Cardiac muscle cell (in vitro differentiated cells and primary cell): Measurements from ENCODE around the gene HHATL. TPM values are rescaled to one million over a fixed set of nuclear protein-coding genes. Genes with fewer than 3 reads are reported as not detected.

ENCODE experiments used
- DNase-seq, 2 donors: peaks; one replicate each; pipeline versions ENCODE4 v3.0.0 to v3.0.0-alpha.2; 2010 to 2017; ENCODE audit warnings: low read depth in 1 of 2, low spot score in 1 of 2
- H3K27ac ChIP-seq: fragments of 200-600 bp; sonication (generic); 2 replicates; pipeline ENCODE4 v1.5.1; 2016
- H3K27me3 ChIP-seq: fragments of 200-600 bp; sonication (generic); 2 replicates; pipeline ENCODE4 v1.6.0; 2016; ENCODE audit warnings: control low read depth
- H3K36me3 ChIP-seq: fragments of 200-600 bp; sonication (generic); 2 replicates; pipeline ENCODE4 v1.5.1; 2016; ENCODE audit warnings: control low read depth
- H3K4me1 ChIP-seq: fragments of 200-600 bp; sonication (generic); 2 replicates; pipeline ENCODE4 v1.8.1; 2017; ENCODE audit warnings: low read depth, mild to moderate bottlenecking, mixed run types
- H3K4me3 ChIP-seq: fragments of 200-600 bp; sonication (generic); 2 replicates; pipeline ENCODE4 v1.5.1; 2016; ENCODE audit warnings: mild to moderate bottlenecking
- H3K9me3 ChIP-seq: fragments of 200-600 bp; sonication (generic); 2 replicates; pipeline ENCODE4 v1.5.1; 2017; ENCODE audit warnings: low read depth, mild to moderate bottlenecking, control low read depth
- CTCF ChIP-seq: IDR thresholded peaks from 2 replicates; pipeline ENCODE4 v1.5.1; 2012; ENCODE audit warnings: low read depth, mild to moderate bottlenecking, low read length
- polyA plus RNA-seq: library from polyadenylated mRNA; unstranded; fragments of >200 nt; fragmentation: Nextera tagmentation; extraction: Ambion mirVana; gene quantifications from 2 replicates; pipeline ENCODE4 v1.2.1, GENCODE V29; 2016
- total RNA-seq: library from RNA; depleted of rRNA; stranded (reverse); fragments of >200 nt; gene quantifications from 2 replicates; pipeline ENCODE4 v1.2.3, GENCODE V29; 2016

HHATL gene
- total and polyA plus RNA-seq, 2 experiments from 2014 or later = 7.8 to 8.1 TPM

DNA sequence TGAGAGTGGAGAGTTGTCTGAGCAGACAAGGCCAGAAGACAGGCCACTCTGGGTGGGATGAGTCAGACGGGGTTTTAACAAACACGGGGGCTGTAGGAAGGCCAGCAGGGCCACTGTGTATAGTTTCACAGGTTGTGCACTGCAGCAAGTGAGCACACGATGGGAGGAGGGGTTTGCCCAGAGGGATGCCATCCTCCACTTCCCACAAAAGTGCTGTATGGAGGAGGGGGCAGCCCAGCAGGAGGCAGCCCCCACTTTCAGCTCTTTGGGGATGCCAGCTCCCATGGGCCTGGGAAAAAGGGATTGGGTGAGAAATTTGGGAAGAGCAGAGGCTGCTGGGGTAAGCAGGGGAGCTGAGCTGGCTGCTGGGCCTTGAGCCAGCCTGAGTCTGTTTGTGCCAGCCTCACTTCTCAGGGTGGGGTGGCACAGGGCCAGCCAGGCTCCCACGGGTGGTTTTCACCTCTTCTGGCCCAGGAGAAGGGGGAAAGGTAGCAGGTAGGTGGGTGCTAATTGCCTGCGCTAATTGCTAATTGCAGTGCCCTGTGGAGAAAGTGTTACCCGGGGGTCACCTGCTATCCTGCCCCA is 42.4 kb downstream of the HHATL start:
- no peak overlapping the region for H3K4me3 ChIP-seq
- no peaks in the 10 kb centered on the region for H3K9me3 ChIP-seq
- no peak for TF ChIP-seq CTCF
- no peak overlapping the region for H3K27ac ChIP-seq
- H3K4me1 ChIP-seq = no peaks in the 10 kb centered on the region
- no peaks in the 10 kb centered on the region for H3K27me3 ChIP-seq
- DNase-seq = no peak
- H3K36me3 ChIP-seq = peaks cover 4% of the 10 kb centered on the region

GRCh38 chr3:42659451-42660130 is 43.0 kb downstream of the HHATL start:
- TF ChIP-seq CTCF = no peak
- H3K27ac ChIP-seq = no peak overlapping the region
- no peaks in the 10 kb centered on the region for H3K9me3 ChIP-seq
- peaks cover 4% of the 10 kb centered on the region for H3K36me3 ChIP-seq
- no peak for DNase-seq
- no peaks in the 10 kb centered on the region for H3K4me1 ChIP-seq
- no peak overlapping the region for H3K4me3 ChIP-seq
- no peaks in the 10 kb centered on the region for H3K27me3 ChIP-seq

- no peaks in the 10 kb centered on the region for H3K9me3 ChIP-seq
- no peak for DNase-seq
- no peak overlapping the region for H3K4me3 ChIP-seq
- TF ChIP-seq CTCF = no peak
- H3K27me3 ChIP-seq = no peaks in the 10 kb centered on the region
- peaks cover 4% of the 10 kb centered on the region for H3K36me3 ChIP-seq
- no peaks in the 10 kb centered on the region for H3K4me1 ChIP-seq
- H3K27ac ChIP-seq = no peak overlapping the region
Observed at GRCh38 chr3:42658771-42659390, 43.7 kb downstream of the HHATL start.

DNA sequence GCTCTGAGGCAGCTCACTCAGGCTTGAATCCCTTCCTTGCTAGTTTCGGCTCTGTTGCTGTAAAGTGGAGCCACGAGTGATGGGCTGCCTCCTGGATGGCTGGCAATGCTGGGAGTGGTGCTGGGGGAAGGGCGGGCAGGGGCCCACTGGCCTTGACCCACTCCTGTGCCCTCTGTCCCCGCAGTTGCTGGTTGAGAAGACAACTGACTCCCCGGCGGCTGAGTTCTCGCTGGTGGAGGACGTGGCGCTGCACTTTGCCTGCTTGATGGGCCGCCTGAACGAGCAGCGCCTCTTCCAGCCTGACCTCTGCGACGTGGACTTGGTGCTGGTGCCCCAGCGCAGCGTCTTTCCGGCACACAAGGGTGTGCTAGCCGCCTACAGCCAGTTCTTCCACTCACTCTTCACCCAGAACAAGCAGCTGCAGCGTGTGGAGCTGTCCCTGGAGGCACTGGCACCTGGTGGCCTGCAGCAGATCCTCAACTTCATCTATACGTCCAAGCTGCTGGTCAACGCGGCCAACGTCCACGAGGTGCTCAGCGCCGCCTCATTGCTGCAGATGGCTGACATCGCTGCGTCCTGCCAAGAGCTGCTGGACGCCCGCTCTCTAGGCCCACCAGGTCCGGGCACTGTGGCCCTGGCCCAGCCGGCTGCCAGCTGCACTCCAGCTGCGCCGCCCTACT is 44.4 kb downstream of the HHATL start:
- DNase-seq = no peak
- Histone ChIP-seq H3K9me3 (no peaks in the 10 kb centered on the region), H3K36me3 (peaks cover 4% of the 10 kb centered on the region), H3K4me1 (peaks cover 2% of the 10 kb centered on the region), H3K27ac (no peak overlapping the region), H3K27me3 (no peaks in the 10 kb centered on the region), H3K4me3 (no peak overlapping the region)
- TF ChIP-seq CTCF = no peak

DNA sequence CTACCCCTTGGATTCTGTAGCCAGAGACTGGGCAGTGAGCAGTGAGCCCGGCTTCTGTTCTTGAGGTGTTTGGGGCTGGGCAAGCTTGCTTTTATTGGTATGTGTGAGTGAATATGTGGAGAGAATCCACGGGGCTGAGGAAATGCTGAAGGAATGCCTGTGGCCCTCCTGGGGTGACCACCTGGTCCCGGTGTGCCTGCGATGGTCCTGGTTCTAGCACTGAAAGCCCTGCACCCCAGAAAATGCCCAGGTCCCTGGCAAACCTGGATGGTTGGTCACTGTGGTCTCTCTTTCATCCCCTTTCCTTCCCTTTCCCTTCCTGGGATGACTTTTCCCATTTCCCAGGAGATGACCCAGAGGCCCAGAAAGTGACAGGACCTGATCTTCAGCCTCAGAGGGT is 44.9 kb downstream of the HHATL start:
- H3K27me3 ChIP-seq = no peaks in the 10 kb centered on the region
- no peak overlapping the region for H3K4me3 ChIP-seq
- H3K27ac ChIP-seq = peak overlapping the region; percentile 17
- no peak for DNase-seq
- peaks cover 4% of the 10 kb centered on the region for H3K36me3 ChIP-seq
- no peaks in the 10 kb centered on the region for H3K9me3 ChIP-seq
- no peak for TF ChIP-seq CTCF
- peaks cover 8% of the 10 kb centered on the region for H3K4me1 ChIP-seq
